Right atrium auricular region (tissue), 2 donors: ENCODE results near the gene SCFD2. TPM values are rescaled to one million over a fixed set of nuclear protein-coding genes. Genes with fewer than 3 reads are reported as not detected.

Experiments used
- DNase-seq: peaks from one replicate; pipeline ENCODE4 v3.0.0-alpha.2; 2019; ENCODE audit warnings: low spot score
- H3K27ac ChIP-seq, 2 donors: fragments of 200-600 bp; sonication (generic); 1 replicate in 1 of 2; 2 replicates in 1 of 2; pipeline ENCODE4 v1.5.1; 2016 to 2019
- H3K27me3 ChIP-seq, 2 donors: fragments of 200-600 bp; sonication (generic); one replicate each; pipeline versions ENCODE4 v1.5.1 to v1.6.0; 2017 to 2019
- H3K36me3 ChIP-seq: fragments of 200-600 bp; sonication (generic); one replicate; pipeline ENCODE4 v1.5.1; 2016
- H3K4me1 ChIP-seq, 2 donors: fragments of 200-600 bp; sonication (generic); one replicate each; pipeline versions ENCODE4 v1.5.1 to v1.6.0; 2017 to 2019
- H3K4me3 ChIP-seq, 2 donors: fragments of 200-600 bp; sonication (generic); 1 replicate in 1 of 2; 2 replicates in 1 of 2; pipeline ENCODE4 v1.5.1; 2017 to 2019; ENCODE audit warnings: mild to moderate bottlenecking in 1 of 2, moderate library complexity in 1 of 2
- H3K9me3 ChIP-seq, 2 donors: fragments of 200-600 bp; sonication (generic); one replicate each; pipeline ENCODE4 v1.5.1; 2019
- CTCF ChIP-seq, 2 donors: fragments of 200-600 bp; sonication (generic); IDR thresholded peaks; one replicate each; pipeline ENCODE4 v1.5.1; 2019; ENCODE audit warnings: antibody characterized with exemption in 2 of 2
- total RNA-seq, 2 donors: library from RNA; depleted of rRNA; stranded (reverse); fragments of >200 nt; gene quantifications; one replicate each; pipeline ENCODE4 v1.1.0, GENCODE V29; 2016

The SCFD2 gene
- total RNA-seq, 2 donors from 2014 or later, result 8.1 to 9.4 TPM

GRCh38 chr4:53050361-53050774, 315.5 kb downstream of the SCFD2 start:
- no peak for DNase-seq
- TF ChIP-seq CTCF (IDR thresholded peaks at IDR 0.05), result no peak
- no peak overlapping the region for H3K27ac ChIP-seq
- no peaks in the 10 kb centered on the region for H3K4me1 ChIP-seq
- H3K36me3 ChIP-seq, result no peaks in the 10 kb centered on the region
- H3K9me3 ChIP-seq, result no peaks in the 10 kb centered on the region
- H3K27me3 ChIP-seq, result no peaks in the 10 kb centered on the region
- H3K4me3 ChIP-seq, result no peak overlapping the region

- DNase-seq, result no peak
- H3K9me3 ChIP-seq, result no peaks in the 10 kb centered on the region
- TF ChIP-seq CTCF (IDR thresholded peaks at IDR 0.05), result no peak
- no peaks in the 10 kb centered on the region for H3K27me3 ChIP-seq
- no peaks in the 10 kb centered on the region for H3K36me3 ChIP-seq
- no peaks in the 10 kb centered on the region for H3K4me1 ChIP-seq
- no peak overlapping the region for H3K27ac ChIP-seq
- no peak overlapping the region for H3K4me3 ChIP-seq
Measured at GRCh38 chr4:53049528-53049927, 316.3 kb downstream of the SCFD2 start.

GRCh38 chr4:53044651-53044960, 321.3 kb downstream of the SCFD2 start:
- H3K4me3 ChIP-seq, result no peak overlapping the region
- no peak overlapping the region for H3K27ac ChIP-seq
- no peak for TF ChIP-seq CTCF (IDR thresholded peaks at IDR 0.05)
- DNase-seq, result no peak
- H3K9me3 ChIP-seq, result no peaks in the 10 kb centered on the region
- no peaks in the 10 kb centered on the region for H3K4me1 ChIP-seq
- H3K36me3 ChIP-seq, result no peaks in the 10 kb centered on the region
- no peaks in the 10 kb centered on the region for H3K27me3 ChIP-seq

GRCh38 chr4:53043891-53044650, 321.8 kb downstream of the SCFD2 start:
- no peak for TF ChIP-seq CTCF (IDR thresholded peaks at IDR 0.05)

GRCh38 chr4:53043055-53043454, 322.8 kb downstream of the SCFD2 start:
- Histone ChIP-seq H3K27me3 (no peaks in the 10 kb centered on the region), H3K27ac (no peak overlapping the region), H3K4me1 (no peaks in the 10 kb centered on the region), H3K9me3 (no peaks in the 10 kb centered on the region), H3K36me3 (no peaks in the 10 kb centered on the region), H3K4me3 (no peak overlapping the region)
- no peak for DNase-seq
- TF ChIP-seq CTCF (IDR thresholded peaks at IDR 0.05), result no peak

More at GRCh38 chr4:53043891-53044650, 321.8 kb downstream of the SCFD2 start:
- no peaks in the 10 kb centered on the region for H3K36me3 ChIP-seq
- no peaks in the 10 kb centered on the region for H3K9me3 ChIP-seq
- no peaks in the 10 kb centered on the region for H3K4me1 ChIP-seq
- H3K27me3 ChIP-seq, result no peaks in the 10 kb centered on the region
- H3K4me3 ChIP-seq, result no peak overlapping the region
- H3K27ac ChIP-seq, result no peak overlapping the region
- no peak for DNase-seq

- Histone ChIP-seq H3K4me1 (no peaks in the 10 kb centered on the region), H3K9me3 (no peaks in the 10 kb centered on the region), H3K27me3 (no peaks in the 10 kb centered on the region), H3K4me3 (no peak overlapping the region), H3K27ac (no peak overlapping the region), H3K36me3 (no peaks in the 10 kb centered on the region)
- no peak for DNase-seq
- no peak for TF ChIP-seq CTCF (IDR thresholded peaks at IDR 0.05)
Measured at GRCh38 chr4:53040851-53041250, 325.0 kb downstream of the SCFD2 start.
